Stimulated activated CD4-positive, alpha-beta T cell treated with anti-CD3 and anti-CD28 coated beads, Interleukin-4, amount 100 ng/mL, for 48 hours (primary cell): ENCODE results near the gene CASQ1.
A peak's percentile ranks its signal among the peaks of the same experiment; 100 is the strongest.

ENCODE experiments used
- DNase-seq, 2 donors: peaks; one replicate each; pipeline ENCODE4 v3.0.0-alpha.2; 2020; ENCODE audit warnings: low read depth in 2 of 2

The CASQ1 gene

DNA sequence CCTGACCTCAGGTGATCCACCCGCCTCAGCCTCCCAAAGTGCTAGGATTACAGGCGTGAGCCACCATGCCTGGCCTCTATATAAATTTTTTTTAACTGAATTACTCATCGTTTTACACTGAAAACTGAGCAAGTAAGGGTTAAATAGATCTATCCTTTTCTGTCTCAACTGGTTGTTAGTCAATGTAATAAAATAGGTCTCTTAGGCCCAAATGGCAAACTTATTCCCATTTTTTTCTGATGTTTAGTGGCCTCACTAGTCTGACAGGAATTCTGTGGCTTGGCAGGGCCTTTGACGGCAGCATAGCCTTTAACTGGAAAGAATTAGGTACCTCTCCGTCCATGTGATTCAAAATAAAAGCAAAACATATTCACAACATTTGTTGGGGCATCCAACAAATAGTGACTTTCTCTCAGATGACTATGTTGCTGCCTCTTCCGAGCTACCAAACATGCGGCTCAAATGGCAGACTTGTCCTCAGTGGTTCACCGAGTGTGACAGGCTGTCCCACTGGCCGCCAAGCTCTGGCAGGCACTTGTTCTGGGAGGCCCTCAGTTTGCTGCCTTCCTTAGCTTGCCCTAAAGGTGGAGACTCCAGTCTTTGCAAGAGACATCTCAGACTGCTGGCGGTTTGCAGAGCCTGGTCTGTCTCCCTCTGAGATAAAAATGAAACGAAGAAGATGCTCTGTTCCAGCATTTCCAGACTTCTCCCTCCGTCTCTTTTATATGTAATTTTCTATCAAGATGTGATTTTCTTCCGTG lies 21.6 kb upstream of the CASQ1 start:
- DNase-seq: no peak

DNA sequence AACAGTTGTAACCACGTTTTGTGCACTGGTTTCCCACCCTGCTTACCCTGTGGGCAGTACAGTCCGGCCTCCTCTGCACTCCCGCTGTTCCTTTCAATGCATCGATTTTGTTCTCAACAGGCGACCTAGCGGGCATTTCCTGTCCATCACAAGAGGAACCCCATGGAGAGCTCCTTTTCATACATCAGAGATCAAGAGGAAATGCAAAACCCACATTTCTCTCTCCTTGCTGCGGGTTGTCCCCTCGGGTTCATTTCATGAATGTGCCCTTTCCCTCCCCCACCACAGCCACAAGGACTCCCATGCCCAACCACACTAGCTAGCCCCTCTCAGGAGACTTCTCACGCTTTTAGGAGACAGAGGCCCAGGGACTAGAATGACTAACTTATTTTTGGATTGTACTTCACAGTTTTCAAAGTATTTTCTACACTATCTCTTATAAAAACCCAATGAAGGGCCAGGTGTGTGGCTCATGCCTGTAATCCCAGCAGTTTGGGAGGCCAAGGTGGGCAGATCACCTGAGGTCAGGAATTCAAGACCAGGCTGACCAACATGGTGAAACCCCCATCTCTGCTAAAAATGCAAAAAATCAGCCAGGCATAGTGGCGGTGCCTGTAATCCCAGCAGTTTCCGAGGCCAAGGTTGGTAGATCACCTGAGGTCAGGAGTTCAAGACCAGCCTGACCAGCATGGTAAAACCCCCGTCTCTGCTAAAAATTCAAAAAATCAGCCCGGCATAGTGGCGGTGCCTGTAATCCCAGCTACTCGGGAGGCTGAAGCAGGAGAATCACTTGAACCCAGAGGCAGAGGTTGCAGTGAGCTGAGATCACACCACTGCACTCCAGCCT lies 20.6 kb upstream of the CASQ1 start:
- peak in 1 of 2 donors; percentile 9 for DNase-seq

DNA sequence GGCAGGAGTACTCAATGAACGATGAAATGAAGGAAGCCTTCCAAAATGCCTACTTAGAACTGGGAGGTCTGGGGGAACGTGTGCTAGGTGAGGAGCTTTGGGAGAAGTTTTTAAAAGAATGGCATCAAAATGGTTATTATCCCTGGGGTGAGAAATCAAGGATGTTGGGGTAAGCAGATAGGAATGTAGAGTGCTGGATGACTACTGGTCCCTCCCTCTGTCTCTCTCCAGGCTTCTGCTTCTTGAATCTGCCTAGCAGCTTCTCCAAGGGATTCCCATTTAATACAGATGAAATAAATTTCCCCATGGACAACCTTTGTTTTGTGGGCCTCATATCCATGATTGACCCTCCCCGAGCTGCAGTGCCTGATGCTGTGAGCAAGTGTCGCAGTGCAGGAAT lies 19.0 kb upstream of the CASQ1 start:
- no peak for DNase-seq

DNA sequence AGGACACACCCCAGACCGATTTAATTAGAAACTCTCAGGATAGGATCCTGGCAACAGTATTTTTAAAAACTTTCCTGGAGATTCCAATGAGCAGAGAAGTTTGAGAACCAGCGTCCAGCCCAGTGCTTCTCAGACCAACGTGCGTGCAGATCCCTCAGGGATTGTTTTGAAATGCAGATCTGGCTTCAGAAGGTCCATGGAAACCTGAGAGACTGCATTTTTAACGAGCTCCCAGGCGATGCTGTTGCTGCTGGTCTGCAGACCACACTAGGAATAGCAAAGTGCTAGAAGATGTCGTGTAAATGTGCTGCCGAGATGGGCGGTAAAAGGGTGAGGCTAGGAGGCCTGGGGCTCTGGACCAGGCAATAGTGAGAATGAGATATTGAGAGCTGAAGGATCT lies 18.4 kb upstream of the CASQ1 start:
- DNase-seq: no peak

DNA sequence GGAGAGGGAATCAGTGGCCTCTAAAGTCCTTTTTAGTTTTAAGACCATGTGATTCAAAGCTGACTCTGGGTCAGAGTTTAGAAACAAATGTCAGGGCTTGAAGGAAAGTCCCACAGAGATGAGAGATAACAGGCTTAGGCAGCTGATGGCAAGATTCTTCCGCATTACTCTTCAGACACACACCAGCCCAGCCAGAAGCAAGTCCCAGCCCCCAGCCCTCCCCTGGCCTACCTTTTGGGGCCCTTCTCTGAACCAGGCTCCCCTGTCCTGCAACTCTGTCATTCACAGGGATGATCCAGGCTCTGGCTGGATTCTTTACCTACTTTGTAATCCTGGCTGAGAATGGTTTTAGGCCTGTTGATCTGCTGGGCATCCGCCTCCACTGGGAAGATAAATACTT lies 13.1 kb upstream of the CASQ1 start:
- DNase-seq: no peak

DNA sequence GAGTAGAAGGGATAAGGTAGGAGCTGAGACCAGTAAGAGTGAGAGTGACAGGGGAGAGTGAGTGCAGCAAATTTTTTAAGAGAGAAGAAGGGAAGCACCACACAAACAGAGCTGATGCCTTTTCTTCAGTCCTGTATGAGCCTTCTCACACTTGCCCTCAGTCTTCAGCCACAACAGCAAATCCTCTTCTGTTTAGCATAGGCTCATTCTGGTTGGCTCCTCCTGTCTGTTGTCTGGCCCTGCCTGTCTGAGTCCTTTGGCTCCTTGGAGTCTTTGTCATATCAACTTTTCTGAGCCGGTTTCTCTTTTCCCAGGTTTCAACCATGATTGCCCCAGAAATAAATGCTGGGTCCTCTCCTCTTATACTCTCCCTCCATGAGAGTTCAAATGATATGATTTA lies 12.7 kb upstream of the CASQ1 start:
- no peak for DNase-seq

DNA sequence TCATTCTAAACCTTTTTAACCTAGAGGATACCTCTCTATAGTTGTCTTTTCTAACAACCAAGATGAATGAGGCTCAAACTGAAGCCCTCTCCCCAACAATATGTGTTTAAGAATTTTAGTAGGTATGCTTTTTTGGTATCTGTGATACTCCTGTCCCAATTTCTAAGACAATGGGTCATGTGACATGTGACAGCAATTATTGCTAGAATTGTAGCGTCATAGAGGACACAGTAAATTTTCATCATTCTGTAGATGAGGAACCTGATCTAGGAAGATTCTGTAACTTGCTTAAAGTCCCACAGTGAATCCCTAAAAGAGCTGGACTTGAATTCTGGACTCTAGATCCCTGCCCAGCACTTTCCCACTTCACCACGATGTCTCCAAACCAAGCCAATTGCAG lies 11.6 kb upstream of the CASQ1 start:
- DNase-seq: no peak

DNA sequence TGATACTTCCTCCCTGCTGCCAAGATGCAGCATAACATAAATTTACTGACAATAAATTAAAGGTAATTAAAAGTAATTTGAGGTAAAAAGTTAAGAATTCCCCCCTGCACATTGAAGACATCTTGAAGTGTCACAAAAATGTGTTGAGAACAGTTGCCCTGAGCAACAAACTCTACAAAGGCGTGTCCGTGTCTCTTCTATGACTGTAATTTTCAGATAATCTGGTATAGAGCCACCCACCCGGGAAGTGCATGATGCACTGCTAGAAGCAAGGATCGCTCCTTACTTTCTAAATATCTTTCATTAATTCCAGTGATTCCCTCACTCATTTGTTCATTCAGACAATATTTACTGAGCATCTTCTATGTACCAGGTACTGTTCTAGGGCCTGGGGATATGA lies 11.0 kb upstream of the CASQ1 start:
- no peak for DNase-seq

DNA sequence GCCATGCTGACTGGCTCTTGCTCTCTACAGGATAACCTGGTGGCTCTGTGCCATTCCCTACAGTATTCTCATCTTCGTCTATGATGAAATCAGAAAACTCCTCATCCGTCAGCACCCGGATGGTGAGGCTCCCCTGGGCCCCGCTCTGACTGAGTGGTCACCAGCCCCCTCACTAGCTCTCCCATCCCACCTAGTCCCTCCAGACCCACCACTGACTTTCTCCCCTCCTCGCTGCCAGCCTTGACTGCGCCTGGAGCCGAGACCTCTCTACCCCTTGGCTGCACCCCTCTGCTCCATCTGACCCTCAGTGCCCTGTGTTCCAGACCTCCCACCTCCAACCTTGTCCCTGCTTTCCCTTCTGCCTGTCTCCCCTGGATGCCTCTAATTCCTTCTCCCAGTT lies 4.1 kb upstream of the CASQ1 start:
- no peak for DNase-seq

DNA sequence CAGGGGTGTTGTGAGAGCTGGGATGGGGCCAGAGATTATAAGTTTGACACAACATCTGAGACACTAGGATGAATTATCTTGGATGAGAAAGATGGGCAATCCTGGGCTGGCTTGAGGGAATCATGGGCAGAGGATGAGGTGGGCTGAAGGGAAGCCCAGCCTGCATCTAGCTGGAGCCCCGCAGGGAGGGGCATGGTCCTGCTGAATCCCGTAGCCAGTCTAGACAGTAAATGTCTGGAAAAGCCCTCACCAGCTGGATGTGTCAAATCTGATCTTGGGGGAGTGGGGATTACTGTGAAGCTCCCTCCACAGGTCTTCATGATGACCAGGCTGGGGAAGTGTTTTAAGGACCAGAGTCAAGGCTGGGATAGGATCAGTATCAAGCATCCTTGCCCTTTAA lies 3.6 kb upstream of the CASQ1 start:
- DNase-seq: no peak

DNA sequence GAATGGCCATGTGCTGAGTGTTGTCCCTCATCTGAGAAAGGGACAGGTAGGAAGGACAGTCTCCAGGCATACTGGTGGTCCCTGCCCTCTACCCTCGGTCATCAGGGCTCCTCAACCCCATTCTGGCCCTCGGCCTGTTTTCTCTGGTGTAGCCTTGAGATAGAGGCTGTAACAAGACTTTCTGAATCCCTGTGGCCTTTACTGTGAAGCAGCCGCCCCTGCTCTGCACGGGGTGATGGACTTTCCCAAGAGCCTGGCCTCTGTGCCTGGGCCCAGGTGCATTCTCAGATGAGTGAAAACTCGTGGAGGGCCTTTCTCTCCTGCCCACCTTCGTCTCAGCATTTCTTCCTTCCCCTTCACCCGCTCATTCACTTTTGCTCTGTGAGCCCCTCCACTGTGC lies 3.0 kb upstream of the CASQ1 start:
- no peak for DNase-seq

DNA sequence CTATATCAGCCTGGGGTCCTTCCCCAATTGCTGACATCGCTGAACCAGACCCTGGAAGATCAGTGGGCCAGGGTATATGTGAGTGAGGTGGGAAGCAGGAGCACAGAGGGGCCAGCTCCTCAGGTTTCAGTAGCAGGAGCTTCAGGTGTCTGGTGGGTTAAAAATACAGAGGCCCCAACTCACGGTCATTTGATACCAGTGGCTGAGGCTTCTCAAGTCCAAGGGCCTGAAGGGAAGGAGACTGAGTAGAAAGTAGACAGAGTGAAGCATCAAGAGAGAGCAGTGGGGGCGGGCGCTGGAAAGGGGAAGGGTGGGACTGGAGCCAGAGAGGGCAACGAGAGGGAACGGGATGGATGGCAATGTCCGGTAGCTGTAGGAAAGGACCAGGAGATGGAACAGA lies 2.0 kb upstream of the CASQ1 start:
- DNase-seq: no peak

DNA sequence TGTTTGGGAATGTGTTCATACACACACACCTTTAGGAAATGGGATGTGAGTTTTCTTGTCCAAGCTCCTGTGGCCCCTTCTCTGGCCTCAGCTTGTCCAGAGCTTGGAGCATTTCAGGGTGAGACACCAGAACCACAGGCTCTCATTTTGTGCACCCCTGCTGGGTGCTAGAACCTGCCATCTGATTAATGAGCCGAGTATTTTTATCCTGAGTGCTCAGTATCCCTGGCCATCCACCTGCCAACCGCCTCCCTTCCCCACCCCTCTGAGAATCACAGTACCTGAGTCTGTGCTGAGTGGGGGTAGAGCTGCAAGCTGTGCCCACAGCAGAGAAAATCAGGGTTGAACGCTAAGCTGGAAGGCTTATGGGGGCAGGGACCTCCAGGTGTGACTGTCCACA lies 1.4 kb downstream of the CASQ1 start:
- DNase-seq: no peak

DNA sequence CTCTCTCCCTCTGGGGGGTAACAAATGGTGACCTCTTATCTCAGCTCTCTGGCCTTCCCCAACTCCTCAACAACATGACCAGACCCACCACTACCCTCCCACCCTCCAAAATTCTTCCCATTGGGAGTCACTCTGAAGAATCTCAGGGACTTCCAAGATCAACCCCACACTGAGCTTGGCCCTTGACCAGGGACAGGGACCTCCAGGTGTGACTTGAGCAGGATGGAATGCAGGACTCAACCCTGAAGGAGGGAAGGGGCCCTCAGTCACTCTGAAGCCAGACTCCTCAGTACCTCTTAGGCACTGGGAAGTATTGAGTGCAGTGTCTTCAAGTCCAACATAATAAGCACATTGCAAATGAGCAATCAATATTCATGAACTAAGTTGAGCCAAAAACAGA lies 1.9 kb downstream of the CASQ1 start:
- DNase-seq: no peak

DNA sequence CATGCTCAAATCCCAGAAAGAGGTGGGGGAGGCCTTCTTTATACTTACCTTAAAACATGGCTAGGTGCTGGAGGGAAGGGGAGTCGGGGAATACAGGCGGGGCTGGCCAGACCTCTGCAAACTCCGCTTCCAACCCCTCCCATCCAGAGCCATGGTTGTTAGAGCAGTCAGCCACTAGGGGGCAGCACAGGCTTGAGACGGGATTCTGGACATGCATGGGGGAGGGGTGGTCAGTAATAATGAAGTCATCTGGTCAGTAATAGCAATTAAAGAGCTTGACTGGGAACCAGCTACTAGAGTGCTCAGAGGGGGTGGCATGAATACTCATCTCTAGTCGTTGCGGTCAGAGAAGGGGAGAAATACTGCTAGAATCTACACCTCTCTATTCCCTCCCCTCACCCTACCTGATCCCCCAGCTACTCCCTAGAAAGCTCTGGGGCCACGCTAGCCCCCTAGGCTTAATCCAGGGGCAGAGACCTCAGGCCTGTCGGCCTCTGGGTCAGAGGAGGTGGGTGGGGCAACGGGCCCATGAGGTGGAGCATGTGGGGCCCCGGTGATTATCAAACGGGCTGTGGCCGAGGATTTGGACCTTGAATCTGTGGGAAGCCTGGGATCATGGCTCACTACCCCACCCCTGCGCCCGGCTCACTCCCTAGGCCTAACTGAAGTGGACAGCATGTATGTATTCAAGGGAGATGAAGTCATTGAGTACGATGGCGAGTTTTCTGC lies 2.9 kb downstream of the CASQ1 start:
- peak; percentile 71 to 84 for DNase-seq

DNA sequence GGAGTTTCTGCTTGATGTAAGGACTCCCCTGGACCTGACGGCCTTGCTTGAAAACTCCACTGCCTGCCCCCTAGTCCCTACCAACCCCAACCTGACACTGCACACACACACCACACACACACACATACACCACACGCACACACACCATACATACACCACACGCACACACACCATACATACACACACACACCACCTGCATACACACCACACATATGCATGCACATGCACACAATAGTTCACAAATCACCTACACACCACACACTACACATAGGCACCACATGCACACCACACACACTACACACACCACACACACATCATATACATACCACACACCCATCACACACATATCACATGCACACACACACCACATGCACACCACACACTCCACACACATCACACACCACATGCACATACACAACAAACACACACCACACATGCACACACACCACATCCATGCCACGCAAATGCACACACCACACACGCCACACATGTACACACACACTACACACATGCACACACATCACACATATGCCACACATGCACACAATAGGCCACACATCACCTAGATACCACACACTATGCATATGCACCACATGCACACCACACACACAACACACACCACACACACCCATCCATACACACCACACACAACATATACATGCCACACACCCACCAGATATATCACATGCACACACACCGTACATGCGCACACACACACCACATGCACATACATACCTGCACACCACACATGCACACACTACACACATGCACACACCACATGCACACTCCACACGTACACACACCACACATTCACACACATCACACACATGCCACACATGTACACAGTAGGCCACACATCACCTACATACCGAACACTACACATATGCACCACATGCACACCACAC lies 3.7 kb downstream of the CASQ1 start:
- DNase-seq: no peak

DNA sequence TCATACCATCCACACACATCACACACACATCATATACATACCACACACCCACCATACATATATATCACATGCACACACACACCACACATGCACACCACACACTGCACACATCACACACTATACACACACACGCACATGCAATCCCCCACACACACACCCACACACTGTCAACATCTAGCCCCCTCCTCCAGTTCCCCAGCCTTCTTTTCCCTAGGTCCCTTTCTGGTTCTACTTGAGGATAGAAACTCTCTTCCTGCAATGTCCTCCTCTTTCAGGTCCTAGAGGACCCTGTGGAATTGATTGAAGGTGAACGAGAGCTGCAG lies 4.3 kb downstream of the CASQ1 start:
- DNase-seq: no peak

DNA sequence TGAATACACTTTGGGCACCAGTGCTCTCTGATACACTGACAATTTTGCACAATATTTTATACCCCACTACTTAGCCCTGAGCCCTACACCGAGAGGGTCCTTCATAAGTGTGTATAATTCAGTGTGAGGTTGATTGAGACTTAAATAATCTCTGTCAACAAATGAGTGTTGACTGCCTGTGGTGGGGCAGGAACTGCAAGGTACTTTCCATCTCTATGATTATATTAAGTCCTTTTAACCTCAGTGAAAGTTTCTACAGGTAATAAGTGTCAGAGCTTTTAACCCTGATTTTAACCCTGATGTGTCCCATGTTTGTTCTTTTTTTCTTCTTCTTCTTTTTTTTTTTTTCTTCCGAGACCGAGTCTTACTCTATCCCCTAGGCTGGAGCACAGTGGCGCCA lies 5.8 kb downstream of the CASQ1 start:
- DNase-seq: no peak

DNA sequence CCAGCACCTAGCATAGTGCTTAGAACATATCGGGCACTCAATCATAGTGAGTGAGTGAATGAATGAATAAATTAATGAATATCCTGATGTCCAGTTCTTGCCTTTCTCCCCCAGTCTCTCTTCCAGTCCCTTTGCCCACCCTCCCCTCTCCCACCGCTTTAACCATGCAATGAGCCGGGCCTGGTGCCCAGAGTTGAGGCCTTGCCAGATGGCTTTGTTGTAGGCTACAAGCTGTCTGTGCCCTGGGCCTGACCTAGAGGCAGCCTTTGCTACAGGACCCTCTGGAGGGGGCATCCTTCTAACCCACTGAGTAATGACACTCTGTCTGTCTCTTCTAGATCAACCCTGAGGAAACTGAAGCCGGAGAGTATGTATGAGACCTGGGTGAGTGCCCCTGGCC lies 6.9 kb downstream of the CASQ1 start:
- DNase-seq: no peak

DNA sequence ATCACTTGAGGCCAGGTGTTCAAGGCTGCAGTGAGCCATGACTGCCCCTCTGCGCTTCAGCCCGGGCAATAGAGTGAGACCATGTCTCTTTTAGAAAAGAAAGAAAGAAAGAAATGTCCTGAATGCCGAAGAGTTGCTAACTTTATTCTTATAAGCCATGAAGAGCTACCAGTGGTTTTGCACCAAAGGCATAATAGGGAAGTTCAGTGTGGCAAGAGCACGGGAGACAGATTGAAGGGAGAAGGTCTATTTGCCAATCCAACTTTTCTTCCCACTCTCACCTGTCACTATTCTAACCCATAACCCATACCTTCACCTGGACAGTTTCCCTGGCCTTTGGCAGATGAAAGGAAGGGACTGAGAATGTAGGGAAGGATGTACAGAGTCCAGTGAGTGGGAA lies 10.4 kb downstream of the CASQ1 start:
- no peak for DNase-seq

DNA sequence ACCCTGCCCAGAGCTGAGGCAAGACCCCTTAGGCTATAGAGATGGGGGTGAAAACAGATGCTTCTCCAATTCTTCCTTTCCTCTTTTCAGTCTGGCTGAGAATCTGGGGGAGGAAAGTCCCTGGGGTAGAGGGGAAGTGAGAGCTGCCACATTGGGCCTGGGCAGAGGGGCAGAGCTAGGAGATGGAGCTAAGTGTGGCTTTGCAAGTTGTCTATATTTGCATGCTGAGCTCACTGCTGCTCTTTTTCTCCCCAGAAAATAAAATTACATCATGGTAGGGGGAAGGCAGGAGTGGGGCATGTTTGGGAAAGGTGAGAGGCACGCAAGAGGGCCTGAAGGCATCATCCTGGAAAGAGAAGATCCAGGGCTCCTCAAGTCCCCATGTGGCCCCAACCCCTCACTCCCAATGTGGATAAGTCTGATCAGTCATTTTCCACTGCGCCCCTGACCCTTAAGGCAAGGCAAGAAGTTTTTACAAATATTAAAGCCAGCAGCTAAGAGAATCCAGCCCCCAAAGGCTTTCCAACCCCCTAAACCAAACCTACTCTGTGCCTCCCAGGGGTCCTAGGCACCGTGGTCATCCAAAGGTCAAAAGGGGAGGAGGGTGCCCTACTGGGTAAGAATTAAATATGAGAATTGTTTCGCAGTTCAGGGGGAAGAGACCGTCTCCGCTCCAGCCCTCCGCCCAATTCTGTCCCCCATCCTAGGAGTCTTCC lies 14.3 kb downstream of the CASQ1 start:
- peak in 1 of 2 donors; percentile 7 for DNase-seq
